ENCODE results near the gene KCNJ6.

DNA sequence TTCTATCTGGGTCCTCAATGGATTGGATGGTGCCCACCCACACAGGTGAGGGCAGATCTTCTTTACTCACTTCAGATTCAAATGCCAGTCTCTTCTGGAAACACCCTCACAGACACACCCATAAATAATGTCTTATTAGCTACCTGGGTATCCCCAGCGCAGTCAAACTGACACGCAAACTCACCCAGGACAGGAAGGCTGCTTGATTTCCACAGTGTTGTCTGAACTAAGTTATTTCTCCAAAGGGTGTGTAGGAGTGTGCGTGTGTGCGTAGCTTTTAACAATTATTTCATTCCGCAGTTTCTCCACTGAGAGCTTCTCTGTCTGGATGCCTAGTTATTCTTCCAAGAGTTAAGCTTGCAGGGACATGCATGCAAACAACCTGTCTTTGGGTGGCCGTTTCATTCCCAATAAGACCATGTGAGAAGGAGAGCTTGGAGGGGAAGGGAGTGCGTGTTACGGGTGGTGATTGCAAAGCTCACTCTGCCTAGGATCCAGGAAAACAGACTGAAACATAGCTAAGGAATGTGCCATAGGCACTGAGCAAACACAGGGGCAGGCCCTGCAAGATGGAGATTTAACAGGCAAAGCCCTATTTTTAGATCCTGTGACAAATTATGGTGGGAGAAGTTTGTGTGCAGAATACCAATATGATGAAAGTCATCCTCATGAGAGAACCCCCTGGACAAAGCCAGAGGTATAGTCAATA, 280.0 kb downstream of the KCNJ6 start:
- no peak for TF ChIP-seq POLR2A (IDR thresholded peaks at IDR 0.05; ENCODE audit: extremely low read depth, insufficient read length)
- TF ChIP-seq, protein P1, sequence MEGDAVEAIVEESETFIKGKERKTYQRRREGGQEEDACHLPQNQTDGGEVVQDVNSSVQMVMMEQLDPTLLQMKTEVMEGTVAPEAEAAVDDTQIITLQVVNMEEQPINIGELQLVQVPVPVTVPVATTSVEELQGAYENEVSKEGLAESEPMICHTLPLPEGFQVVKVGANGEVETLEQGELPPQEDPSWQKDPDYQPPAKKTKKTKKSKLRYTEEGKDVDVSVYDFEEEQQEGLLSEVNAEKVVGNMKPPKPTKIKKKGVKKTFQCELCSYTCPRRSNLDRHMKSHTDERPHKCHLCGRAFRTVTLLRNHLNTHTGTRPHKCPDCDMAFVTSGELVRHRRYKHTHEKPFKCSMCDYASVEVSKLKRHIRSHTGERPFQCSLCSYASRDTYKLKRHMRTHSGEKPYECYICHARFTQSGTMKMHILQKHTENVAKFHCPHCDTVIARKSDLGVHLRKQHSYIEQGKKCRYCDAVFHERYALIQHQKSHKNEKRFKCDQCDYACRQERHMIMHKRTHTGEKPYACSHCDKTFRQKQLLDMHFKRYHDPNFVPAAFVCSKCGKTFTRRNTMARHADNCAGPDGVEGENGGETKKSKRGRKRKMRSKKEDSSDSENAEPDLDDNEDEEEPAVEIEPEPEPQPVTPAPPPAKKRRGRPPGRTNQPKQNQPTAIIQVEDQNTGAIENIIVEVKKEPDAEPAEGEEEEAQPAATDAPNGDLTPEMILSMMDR (IDR thresholded peaks at IDR 0.05; ENCODE audit: low read depth, low read length), result no peak
